Cardiac muscle cell (in vitro differentiated cells and primary cell): Measurements from ENCODE around the gene DEF6. TPM values are rescaled to one million over a fixed set of nuclear protein-coding genes. Genes with fewer than 3 reads are reported as not detected.

ENCODE experiments used
- DNase-seq, 2 donors: peaks; one replicate each; pipeline versions ENCODE4 v3.0.0 to v3.0.0-alpha.2; 2010 to 2017; ENCODE audit warnings: low read depth in 1 of 2, low spot score in 1 of 2
- H3K27ac ChIP-seq: fragments of 200-600 bp; sonication (generic); 2 replicates; pipeline ENCODE4 v1.5.1; 2016
- H3K27me3 ChIP-seq: fragments of 200-600 bp; sonication (generic); 2 replicates; pipeline ENCODE4 v1.6.0; 2016; ENCODE audit warnings: control low read depth
- H3K36me3 ChIP-seq: fragments of 200-600 bp; sonication (generic); 2 replicates; pipeline ENCODE4 v1.5.1; 2016; ENCODE audit warnings: control low read depth
- H3K4me1 ChIP-seq: fragments of 200-600 bp; sonication (generic); 2 replicates; pipeline ENCODE4 v1.8.1; 2017; ENCODE audit warnings: low read depth, mild to moderate bottlenecking, mixed run types
- H3K4me3 ChIP-seq: fragments of 200-600 bp; sonication (generic); 2 replicates; pipeline ENCODE4 v1.5.1; 2016; ENCODE audit warnings: mild to moderate bottlenecking
- H3K9me3 ChIP-seq: fragments of 200-600 bp; sonication (generic); 2 replicates; pipeline ENCODE4 v1.5.1; 2017; ENCODE audit warnings: low read depth, mild to moderate bottlenecking, control low read depth
- CTCF ChIP-seq: IDR thresholded peaks from 2 replicates; pipeline ENCODE4 v1.5.1; 2012; ENCODE audit warnings: low read depth, mild to moderate bottlenecking, low read length
- polyA plus RNA-seq: library from polyadenylated mRNA; unstranded; fragments of >200 nt; fragmentation: Nextera tagmentation; extraction: Ambion mirVana; gene quantifications from 2 replicates; pipeline ENCODE4 v1.2.1, GENCODE V29; 2016
- total RNA-seq: library from RNA; depleted of rRNA; stranded (reverse); fragments of >200 nt; gene quantifications from 2 replicates; pipeline ENCODE4 v1.2.3, GENCODE V29; 2016

The DEF6 gene
- total and polyA plus RNA-seq, 2 experiments from 2014 or later, result 2.3 to 9.2 TPM

- Histone ChIP-seq H3K9me3 (no peaks in the 10 kb centered on the region), H3K36me3 (no peaks in the 10 kb centered on the region), H3K27me3 (no peaks in the 10 kb centered on the region), H3K27ac (peak overlapping the region; percentile 80), H3K4me1 (peaks cover 57% of the 10 kb centered on the region), H3K4me3 (no peak overlapping the region)
- no peak for TF ChIP-seq CTCF
- DNase-seq, result peak in 1 of 2 donors; percentile 21
Measured at GRCh38 chr6:35262596-35262995, 35.0 kb upstream of the DEF6 start.

- Histone ChIP-seq H3K36me3 (no peaks in the 10 kb centered on the region), H3K4me3 (no peak overlapping the region), H3K27ac (peak overlapping the region; percentile 80), H3K27me3 (no peaks in the 10 kb centered on the region), H3K4me1 (peaks cover 74% of the 10 kb centered on the region), H3K9me3 (no peaks in the 10 kb centered on the region)
- peak in 1 of 2 donors; percentile 28 for DNase-seq
- no peak for TF ChIP-seq CTCF
Measured at GRCh38 chr6:35264550-35265274, 32.9 kb upstream of the DEF6 start.

- Histone ChIP-seq H3K4me1 (peaks cover 71% of the 10 kb centered on the region), H3K27ac (peak overlapping the region; percentile 80), H3K36me3 (no peaks in the 10 kb centered on the region), H3K9me3 (no peaks in the 10 kb centered on the region), H3K4me3 (no peak overlapping the region), H3K27me3 (no peaks in the 10 kb centered on the region)
- no peak for TF ChIP-seq CTCF
- DNase-seq, result no peak
Measured at GRCh38 chr6:35265523-35265922, 32.1 kb upstream of the DEF6 start.

- H3K4me1 ChIP-seq, result peaks cover 65% of the 10 kb centered on the region
- no peak for TF ChIP-seq CTCF
- H3K36me3 ChIP-seq, result no peaks in the 10 kb centered on the region
- H3K4me3 ChIP-seq, result no peak overlapping the region
- peak overlapping the region; percentile 30 for H3K27ac ChIP-seq
- H3K9me3 ChIP-seq, result no peaks in the 10 kb centered on the region
- DNase-seq, result no peak
- H3K27me3 ChIP-seq, result no peaks in the 10 kb centered on the region
Measured at GRCh38 chr6:35267446-35267845, 30.2 kb upstream of the DEF6 start.

- TF ChIP-seq CTCF, result no peak
- no peak for DNase-seq
Measured at GRCh38 chr6:35267897-35268296, 29.7 kb upstream of the DEF6 start.

More at GRCh38 chr6:35267897-35268296, 29.7 kb upstream of the DEF6 start:
- Histone ChIP-seq H3K27me3 (no peaks in the 10 kb centered on the region), H3K9me3 (no peaks in the 10 kb centered on the region), H3K27ac (peak overlapping the region; percentile 30), H3K4me3 (no peak overlapping the region), H3K4me1 (peaks cover 60% of the 10 kb centered on the region), H3K36me3 (no peaks in the 10 kb centered on the region)
